Breast epithelium (tissue), 4 donors: Measurements from ENCODE around the gene ONECUT1. TPM values are rescaled to one million over a fixed set of nuclear protein-coding genes. Genes with fewer than 3 reads are reported as not detected.

Experiments
- DNase-seq, 2 donors: peaks; one replicate each; pipeline ENCODE4 v3.0.0-alpha.2; 2019; ENCODE audit warnings: low spot score in 2 of 2
- H3K27ac ChIP-seq, 2 donors: fragments of 200-600 bp; sonication (generic) in 1 of 2; one replicate each; pipeline ENCODE4 v1.5.1; 2016 to 2019; ENCODE audit warnings: mild to moderate bottlenecking in 1 of 2
- H3K27me3 ChIP-seq, 2 donors: fragments of 200-600 bp; sonication (generic) in 1 of 2; one replicate each; pipeline versions ENCODE4 v1.5.1 to v1.6.0; 2017 to 2019; ENCODE audit warnings: control low read depth in 1 of 2, mild to moderate bottlenecking in 1 of 2
- H3K36me3 ChIP-seq: fragments of 200-600 bp; one replicate; pipeline ENCODE4 v1.5.1; 2019
- H3K4me1 ChIP-seq, 2 donors: fragments of 200-600 bp; sonication (generic); one replicate each; pipeline ENCODE4 v1.5.1; 2016 to 2019; ENCODE audit warnings: control low read depth in 1 of 2
- H3K4me3 ChIP-seq, 3 donors: fragments of 200-600 bp; sonication (generic); 1 replicate in 2 of 3; 2 replicates in 1 of 3; pipeline ENCODE4 v1.5.1; 2016 to 2019; ENCODE audit warnings: mild to moderate bottlenecking in 3 of 3, moderate library complexity in 2 of 3
- H3K9me3 ChIP-seq, 2 donors: fragments of 200-600 bp; sonication (generic) in 1 of 2; one replicate each; pipeline ENCODE4 v1.5.1; 2016 to 2019; ENCODE audit warnings: control low read depth in 1 of 2
- CTCF ChIP-seq, 3 donors: fragments of 450-650 bp; IDR thresholded peaks; one replicate each; pipeline ENCODE4 v1.5.1; 2016 to 2017; ENCODE audit warnings: antibody characterized with exemption in 3 of 3, mild to moderate bottlenecking in 3 of 3, moderate library complexity in 3 of 3
- POLR2A ChIP-seq: fragments of 450-650 bp; IDR thresholded peaks from one replicate; pipeline ENCODE4 v1.6.1; 2016; ENCODE audit warnings: antibody characterized with exemption, mild to moderate bottlenecking, moderate library complexity
- POLR2AphosphoS5 ChIP-seq, 3 donors: sonication (generic); formaldehyde crosslinking; IDR thresholded peaks; one replicate each; pipeline ENCODE4 v1.6.1; 2017; ENCODE audit warnings: antibody characterized with exemption in 3 of 3
- intact Hi-C: fragments of 100-400 bp; cut with DNase I; formaldehyde crosslinking; loops from one replicate; pipeline ENCODE4 v1.15.1; 2023; ENCODE audit warnings: low total_unique reads
- total RNA-seq, 3 donors: library from RNA; depleted of rRNA; stranded (reverse); fragments of >200 nt; gene quantifications; one replicate each; pipeline ENCODE4 v1.1.0, GENCODE V29; 2016

ONECUT1 gene
- total RNA-seq, 3 donors from 2014 or later, result not detected

- Histone ChIP-seq H3K36me3 (no peaks in the 10 kb centered on the region), H3K27ac (peak overlapping the region; percentile 20 to 43), H3K27me3 (no peaks in the 10 kb centered on the region), H3K4me3 (no peak overlapping the region), H3K9me3 (no peaks in the 10 kb centered on the region), H3K4me1 (no peaks in the 10 kb centered on the region)
- no peak for TF ChIP-seq POLR2A
- TF ChIP-seq CTCF (IDR thresholded peaks at IDR 0.05), result no peak
- no peak for TF ChIP-seq POLR2AphosphoS5 (IDR thresholded peaks at IDR 0.05)
- no peak for DNase-seq
- intact Hi-C loops, result no loop called here
Measured at GRCh38 chr15:52710050-52710707, 80.0 kb downstream of the ONECUT1 start.

- H3K27me3 ChIP-seq, result no peaks in the 10 kb centered on the region
- intact Hi-C loops, result no loop called here
- no peaks in the 10 kb centered on the region for H3K36me3 ChIP-seq
- no peaks in the 10 kb centered on the region for H3K9me3 ChIP-seq
- DNase-seq, result peak; percentile 50 to 75
- TF ChIP-seq POLR2A (no peak), CTCF (IDR thresholded peaks at IDR 0.05) (no peak), POLR2AphosphoS5 (IDR thresholded peaks at IDR 0.05) (no peak)
- peak overlapping the region; percentile 20 to 43 for H3K27ac ChIP-seq
- no peaks in the 10 kb centered on the region for H3K4me1 ChIP-seq
- H3K4me3 ChIP-seq, result peak overlapping the region in 1 of 3 donors; percentile 32
Measured at GRCh38 chr15:52709187-52709981, 80.8 kb downstream of the ONECUT1 start.

Other genes with a start within 250 kb of the ONECUT1 start
- gene ARPP19, start 221.3 kb downstream of the ONECUT1 start, total RNA-seq, result 100 to 1,000 TPM; 111 to 158 (median 151) TPM
- gene ATOSA, start 110.9 kb downstream of the ONECUT1 start, total RNA-seq, result 100 to 1,000 TPM; 157 to 215 (median 168) TPM